ENCODE data around the gene SLC36A4.
"Not testable (repeated sequence)": the region's sequence is repeated elsewhere in the genome, so short reads cannot be mapped to it uniquely, and the experiment has no call there.

Gene SLC36A4

DNA sequence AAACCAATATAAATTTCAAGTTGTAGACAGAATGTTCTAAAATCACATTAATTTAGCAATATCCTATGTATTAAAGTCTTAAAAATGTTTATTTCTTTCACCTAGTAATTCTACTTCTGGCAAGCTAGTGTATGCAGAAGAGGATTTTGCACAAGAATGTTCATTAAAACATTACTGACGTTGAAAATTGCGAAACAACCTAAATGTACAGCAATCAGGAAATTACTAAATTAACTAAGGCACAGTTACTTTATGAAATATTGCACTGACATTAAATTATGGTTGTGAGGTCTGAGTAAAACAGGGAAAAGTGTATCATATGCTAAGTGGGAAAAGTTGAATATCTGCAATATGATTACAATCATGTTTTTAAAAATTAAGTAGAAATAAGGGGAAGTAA lies 4.1 kb downstream of the SLC36A4 start:
- DNase-seq, result no peak

DNA sequence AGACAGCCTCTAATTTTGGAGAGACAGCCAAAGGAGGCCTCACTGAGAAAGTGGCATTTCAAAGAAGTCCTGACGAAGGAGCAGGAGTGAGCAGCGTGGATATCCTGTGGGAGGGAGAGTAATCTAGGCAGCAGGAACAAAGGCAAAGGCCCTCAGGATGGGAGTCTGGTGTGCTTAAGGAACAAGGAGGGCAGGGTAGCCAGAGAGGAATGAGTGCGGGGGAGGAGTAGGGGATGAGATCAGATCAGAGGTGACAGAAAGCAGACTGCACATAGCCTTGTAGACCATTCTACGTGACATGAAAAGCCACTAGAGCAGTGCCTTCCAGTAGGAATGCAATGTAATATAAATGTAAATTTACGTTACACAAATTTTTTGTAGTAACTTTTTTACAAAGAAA lies 5.6 kb downstream of the SLC36A4 start:
- DNase-seq, result no peak

DNA sequence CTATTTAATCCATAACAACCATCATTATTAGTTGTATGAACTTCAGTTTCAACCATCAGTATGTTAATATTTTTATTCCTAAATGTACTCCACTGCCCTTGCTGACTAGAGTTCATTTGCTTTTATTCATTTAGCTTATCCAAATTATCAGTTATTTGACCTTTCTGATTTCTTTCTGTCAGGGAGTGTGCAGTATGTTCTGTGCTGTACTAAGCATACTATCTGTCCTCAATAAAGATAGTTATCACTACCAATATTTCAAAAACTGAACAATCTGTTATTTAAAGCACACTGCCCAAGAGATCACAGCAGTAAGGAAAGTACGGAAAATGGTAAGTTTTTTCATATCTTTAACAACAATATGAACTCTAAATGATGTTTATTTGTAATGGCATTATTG lies 8.3 kb downstream of the SLC36A4 start:
- no peak for DNase-seq

DNA sequence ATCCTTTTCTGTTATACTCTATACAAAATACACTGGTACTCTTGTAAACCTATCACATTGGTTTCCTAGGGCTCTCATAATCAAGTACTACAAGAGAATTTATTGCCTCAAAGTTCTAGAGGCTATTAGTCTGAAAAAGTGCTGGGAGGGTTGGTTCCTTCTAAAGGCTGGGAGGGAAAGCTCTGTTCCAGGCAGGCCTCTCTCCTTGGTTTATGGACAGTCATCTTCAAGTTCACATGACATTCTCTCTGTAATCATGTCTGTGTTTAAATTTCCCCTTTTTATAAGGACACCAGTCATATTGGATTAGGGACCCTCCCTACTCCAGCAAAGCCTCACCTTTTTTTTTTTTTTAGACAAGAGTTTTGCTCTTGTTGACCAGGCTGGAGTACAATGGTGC lies 9.1 kb downstream of the SLC36A4 start:
- no peak for DNase-seq

DNA sequence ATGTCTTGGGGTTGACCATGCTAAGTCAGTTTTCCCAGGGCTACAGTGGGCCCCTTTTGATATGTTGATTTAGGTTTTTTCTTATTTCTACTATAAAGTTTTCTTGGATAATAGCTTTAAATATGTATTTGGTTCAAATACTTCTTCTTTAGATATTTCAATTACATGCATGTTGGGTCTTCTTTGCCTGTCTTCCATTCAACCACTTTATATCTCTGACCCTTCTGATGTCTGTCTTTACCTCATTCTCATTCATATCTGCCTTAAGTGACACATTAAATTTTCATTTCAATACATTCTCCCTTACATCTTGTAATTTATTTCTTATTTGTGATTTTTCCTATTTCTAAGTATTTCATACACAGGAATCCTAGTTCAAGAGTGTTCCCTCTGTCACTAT lies 10.5 kb downstream of the SLC36A4 start:
- no peak for DNase-seq

DNA sequence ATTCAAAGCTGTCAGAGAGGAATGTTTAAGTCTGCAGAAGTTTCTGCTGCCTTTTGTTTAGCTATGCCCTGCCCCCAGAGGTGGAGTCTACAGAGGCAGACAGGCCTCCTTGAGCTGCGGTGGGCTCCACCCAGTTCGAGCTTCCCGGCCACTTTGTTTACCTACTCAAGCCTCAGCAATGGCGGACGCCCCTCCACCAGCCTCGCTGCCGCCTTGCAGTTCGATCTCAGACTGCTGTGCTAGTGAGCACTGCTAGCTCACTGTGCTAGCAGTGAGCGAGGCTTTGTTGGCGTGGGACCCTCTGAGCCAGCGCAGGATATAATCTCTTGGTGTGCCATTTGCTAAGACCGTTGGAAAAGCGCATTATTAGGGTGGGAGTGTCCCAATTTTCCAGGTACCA lies 19.9 kb downstream of the SLC36A4 start:
- DNase-seq, result not testable (repeated sequence)

DNA sequence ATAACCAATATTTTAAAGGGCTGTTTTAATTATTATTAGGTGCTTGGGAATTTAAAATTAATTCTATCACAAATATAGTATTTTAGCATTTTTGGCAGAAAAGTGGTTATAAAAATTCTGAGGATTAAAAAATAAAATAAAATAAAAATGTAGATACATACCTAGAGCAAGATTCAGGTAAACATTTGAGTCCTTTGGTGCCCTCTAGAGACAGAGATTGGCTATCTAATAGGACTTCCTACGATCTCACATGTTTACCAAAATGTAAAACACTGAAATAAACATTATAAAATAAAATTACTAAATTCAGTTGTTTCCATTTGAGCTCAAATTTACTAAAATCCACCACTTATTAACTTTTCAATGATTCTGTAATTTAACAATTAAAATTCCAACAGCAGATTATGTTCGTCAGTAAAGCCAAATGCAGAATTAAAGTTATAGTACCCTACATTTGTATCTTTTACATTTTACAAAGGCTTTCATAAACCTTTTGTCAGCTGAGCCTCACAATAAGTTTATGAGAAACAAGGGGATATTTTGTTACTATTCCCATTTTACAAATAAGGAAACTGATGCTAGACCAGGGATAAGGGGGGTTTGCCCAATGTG lies 27.7 kb downstream of the SLC36A4 start:
- DNase-seq, result no peak

DNA sequence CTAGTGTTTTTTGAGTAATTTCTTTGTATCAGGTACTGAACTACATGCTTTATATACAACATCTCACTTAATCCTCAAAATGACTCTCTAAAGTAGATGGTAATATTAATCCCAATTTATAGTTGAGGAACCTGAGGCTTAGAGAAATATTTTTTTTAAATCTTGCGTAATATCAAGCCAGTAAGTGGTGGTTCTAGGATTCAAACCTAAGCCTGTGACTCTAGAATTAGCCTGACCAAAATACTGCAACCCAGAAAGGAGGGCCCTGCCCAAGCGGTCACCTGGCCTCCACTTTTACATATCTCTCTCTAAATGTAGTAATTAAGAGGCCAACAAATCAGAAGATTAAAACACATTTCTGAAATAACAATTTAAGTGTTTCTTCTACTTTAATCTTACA lies 28.6 kb downstream of the SLC36A4 start:
- no peak for DNase-seq

DNA sequence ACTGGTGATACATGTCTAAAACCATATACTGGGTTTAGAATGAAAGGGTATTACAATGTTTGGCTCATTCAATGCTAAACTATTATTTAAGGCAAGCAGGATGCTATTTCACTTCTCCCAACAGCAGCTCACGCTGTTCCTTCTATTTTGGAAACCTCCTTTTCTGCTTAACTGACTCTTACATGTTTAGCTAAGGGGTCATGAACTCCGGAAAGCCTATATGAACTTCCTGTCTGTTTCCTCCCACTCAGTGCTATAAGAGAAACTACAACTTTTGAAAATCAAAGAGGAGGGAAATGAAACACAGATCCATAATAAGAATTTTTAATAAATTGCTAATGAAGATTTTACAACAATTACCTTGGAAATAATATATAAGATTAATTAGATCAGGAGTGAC lies 30.9 kb downstream of the SLC36A4 start:
- no peak for DNase-seq

DNA sequence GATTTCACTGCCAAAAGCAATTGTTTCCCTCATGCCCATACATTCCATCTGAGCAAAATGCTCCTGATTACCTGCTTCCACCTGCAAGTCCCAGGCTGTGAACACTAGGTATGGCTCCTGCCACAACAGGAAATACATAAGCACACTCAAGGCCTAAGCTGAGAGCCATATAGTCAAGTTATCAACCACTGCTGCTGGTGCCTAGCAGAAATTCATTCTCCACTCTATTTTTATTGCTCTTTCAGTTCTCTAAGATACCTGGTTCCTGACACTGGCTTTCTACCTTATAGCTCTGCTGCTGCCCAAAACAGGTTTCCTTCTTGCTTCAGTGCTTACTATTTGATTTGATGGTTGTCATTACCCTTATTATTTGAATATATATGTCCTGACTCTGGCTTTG lies 31.6 kb downstream of the SLC36A4 start:
- DNase-seq, result no peak

DNA sequence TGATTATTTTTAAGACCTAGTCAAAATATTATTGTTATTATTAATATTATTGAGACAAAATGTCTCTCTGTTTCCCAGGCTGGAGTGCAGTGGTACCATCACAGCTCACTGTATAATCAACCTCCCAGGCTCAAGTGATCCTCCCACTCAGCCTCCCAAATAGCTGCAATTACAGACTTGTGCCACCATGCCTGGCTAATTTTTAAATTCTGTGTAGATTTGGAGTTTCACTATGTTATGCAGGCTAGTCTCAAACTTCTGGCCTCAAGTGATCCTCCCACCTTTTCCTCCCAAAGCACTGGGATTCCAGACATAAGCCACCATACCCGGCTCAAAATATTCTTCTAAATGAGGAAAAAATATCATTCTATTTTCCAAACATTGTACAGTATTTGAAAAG lies 37.0 kb downstream of the SLC36A4 start:
- DNase-seq, result no peak

DNA sequence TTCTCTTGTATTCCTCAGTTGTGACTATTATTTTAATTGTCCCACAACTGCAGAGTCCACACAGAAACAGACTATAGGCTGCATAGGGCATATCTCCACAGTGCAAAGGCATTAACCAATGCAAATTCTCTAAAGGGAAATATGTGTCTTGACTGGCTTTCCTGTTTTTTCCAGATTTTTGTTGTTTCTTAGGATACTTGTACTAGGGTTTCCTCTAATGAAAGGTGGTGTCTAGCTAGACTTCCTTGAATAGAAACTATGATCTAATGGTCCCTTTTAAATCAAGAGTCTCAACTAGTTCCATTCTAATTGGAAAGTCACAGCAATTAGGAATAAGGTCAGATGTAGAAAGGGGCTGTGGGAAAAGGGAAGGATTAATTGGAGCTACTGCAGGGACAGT lies 37.6 kb downstream of the SLC36A4 start:
- no peak for DNase-seq

DNA sequence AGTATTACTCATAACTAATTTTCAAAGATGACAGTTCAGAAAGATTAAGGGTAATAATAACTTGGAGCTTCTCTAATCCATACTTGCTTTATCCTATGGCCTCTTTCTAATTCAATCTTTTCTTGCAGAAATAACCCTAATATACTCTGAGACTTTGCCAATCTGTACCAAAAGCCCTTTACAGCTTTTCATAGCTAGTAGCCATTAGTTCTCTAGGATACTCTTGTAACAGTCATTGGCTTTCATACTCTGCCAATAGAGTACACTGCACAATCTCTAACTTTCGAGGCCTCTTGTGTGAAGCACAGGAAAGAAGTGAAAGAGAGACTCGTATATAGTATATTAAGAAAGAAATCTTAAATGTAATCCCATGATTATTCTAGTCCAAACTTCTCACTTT lies 38.1 kb downstream of the SLC36A4 start:
- DNase-seq, result no peak

DNA sequence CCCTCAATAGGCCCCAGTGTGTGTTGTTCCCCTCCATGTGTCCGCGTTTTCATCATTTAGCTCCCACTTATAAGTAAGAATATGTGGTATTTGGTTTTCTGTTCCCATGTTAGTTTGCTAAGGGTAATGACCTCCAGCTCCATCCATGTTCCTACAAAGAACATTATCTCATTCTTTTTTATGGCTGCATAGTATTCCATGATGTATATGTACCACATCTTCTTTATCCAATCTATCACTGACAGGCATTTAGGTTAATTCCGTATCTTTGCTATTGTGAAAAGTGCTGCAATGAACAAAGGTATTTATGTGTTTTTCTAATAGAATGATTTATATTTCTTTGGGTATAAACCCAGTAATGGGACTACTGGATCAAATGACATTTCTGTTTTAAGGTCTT lies 42.1 kb downstream of the SLC36A4 start:
- no peak for DNase-seq

DNA sequence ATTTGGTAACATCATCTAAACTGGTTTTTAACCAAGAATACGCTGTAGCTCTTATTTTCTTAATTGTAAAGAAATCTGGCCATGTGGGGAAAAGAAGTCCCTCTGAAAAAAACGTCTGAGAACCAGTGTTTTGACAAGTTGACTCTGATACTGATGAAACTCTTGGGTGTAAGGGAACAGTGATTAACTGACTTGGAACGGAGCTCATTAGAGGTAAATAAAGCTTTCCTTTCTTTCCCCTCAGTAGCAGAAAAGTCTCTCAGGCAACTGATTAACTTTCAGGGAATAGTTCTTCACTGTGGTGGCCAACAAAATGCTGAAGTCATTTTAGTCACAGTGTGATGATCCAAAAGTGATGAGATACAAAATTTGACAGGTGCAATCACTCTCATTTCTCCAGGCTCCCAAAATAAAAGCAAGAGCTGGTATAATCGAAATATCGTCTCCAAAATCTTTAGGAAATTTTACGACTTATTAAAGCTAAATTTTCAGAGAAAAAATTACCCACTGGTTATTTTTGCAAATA lies 52.3 kb downstream of the SLC36A4 start:
- DNase-seq, result no peak

DNA sequence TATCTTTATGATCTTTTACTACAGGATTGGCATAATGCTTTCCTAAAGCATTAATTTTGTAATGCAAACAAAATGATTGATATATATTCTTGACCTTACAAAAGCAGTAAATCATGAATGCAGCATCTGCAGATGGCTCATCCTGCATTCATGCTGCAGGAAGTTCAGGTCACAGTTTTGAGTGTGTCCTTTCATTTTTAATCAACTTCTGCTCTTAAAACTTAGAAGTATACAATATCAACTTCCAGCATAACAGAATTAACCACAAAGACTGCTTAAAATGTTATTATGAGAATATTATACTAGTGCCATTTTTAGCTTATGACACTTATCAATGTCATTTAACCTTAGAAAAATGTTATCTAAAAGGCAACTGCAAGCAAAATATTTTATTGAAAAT lies 54.0 kb downstream of the SLC36A4 start:
- no peak for DNase-seq

DNA sequence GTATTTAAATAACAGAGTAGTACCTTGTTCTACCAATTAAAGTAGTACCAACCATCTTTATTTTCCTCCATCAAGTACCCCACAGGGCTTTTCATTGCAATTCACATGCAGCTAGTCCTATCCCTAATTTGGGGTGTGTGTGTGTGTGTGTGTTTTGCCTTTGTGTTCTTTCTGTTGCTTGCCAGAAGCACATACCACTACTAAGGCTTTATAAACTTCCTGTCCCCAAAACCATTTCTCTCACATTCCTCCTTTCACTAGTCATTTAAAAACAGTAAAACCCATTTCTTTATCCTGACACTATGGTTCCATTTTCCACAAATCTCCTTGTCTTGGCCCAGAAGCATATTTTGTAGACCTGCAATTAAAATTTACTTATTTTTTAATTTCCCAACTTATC lies 54.6 kb downstream of the SLC36A4 start:
- DNase-seq, result no peak

DNA sequence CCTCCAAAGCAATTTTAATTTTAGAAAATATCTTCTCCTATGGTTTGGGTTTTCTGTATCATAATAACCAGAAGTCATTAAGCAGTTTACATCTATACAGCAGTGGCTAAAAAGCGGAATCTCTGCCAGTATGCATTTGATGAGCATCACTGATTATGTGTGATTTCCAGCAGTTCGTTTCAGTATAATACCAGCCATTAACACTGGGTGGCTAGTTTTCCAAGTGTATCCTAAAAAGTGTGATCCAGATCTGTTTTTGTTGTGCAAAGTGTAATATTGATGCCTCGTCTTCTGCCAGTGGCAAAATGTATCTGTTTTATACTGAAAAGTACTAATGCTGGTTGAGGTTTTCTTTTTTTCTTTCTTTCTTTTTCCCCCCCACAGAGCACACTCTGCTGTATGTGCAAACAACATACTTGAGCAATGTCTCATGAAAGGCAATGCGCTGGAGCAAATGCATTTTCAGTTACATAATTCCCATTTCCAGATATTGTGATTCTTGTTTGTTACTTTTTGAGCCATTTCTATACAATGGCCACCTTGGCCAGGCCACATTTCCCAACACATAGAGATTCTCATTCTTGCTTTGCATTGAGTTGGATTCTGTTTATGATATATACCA lies 64.2 kb downstream of the SLC36A4 start:
- no peak for DNase-seq

DNA sequence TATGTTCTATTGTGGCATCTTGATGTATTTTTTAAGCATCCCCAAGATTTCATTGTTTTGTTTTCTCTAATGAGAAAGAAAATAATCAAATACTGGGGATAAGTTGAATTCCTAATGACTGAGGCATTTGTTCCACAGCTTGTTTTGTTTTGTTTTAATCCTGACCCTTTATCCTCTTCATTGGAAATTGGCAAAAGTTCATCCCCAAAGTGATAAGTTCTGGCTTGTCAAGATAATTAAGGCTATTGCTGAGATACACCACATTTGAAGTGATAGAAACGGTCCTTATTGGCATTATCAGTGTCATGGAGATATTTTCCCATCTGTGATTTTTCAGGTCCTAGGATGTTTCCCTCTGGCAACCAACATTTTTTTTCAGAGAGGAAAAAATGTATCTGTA lies 65.0 kb downstream of the SLC36A4 start:
- no peak for DNase-seq

DNA sequence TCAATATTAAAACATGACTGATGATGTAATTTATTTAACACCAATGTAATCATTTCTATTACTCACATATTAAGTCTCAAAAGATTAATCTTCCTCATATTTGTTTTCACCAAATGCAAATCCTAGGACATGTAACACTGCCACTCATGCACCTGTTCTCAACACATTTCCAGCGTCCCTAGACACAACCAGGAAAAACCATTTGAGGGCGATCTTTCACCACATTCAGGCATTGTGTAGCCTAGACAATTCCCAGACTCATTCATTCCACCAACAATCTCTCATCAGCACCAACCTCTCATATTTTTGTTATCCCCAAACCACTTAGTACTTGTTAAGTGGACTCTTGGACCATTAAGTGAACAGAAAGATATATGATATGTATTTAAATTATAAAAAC lies 66.1 kb downstream of the SLC36A4 start:
- DNase-seq, result no peak

DNA sequence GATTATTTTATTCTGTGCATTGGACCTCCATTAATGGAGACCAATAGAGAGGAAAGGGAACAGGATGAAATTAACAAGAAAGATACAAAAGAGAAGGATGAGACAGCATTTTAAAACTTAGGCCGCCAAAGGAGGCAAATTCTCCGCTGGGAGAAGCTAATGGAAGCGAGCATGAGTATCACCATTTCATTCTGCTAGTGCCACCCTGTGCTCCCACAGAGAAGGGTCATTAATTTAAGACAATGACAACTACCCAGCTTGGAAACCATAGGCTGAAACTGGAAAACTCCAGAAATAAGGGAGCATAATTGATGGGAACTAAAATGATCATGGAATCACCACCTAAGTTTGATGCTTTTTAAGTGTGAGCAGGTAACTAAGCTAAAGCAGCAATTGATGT lies 69.2 kb downstream of the SLC36A4 start:
- no peak for DNase-seq

DNA sequence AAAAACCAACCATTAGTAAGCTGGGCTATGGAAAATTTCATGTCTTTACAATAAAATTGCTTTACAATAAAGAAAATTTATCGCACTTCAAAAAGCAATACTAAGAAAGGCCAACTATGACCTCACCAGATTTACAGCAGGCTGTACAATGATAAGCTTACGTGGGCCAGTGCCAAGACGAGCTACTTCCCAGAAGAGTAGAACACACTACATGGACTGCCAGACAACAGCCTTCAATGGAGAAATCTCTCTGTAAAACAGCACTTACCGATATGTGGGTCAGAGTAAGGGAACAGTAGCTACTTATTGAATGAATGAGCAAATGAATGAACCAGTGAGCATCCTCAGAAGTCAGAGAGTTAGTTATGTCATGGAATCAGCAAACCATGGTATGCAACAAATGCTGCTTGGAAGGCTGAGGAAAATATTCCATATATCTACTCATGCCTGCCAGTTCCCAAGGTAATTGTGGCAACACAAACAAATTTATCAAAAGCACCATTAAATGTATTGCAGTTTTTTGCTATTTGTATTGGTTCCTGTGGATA lies 74.4 kb downstream of the SLC36A4 start:
- no peak for DNase-seq

DNA sequence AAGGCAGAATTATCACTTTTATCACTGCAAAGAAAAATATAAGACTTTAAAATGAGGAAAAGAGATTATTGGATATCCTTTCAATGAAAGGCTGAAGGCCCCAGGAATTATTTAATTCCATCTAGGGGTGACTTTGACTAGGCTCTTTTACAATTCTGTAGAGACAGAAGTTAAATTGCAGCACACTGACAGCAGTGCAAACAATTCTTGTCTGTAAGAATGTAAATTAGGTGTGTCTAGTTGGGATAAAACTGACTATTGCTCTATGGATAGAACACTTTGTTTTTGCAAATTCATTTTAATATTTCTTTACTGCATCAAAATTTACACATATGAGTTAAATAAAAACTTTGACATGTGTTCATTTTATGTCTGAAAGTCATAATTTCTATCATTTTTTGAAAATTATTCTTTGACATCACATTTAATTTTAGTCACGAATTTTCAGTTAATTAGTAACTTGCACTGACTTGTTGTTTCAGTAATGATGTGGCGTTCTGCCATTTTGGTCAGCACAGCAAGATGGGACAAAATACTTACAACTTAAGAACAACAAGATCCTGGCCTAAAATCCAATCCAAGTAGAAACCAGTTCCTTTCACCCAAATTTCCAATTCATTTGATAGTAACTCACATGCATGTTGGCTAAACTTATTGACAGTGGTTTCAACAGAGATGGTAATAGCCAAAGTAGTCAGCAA lies 75.1 kb downstream of the SLC36A4 start:
- no peak for DNase-seq

DNA sequence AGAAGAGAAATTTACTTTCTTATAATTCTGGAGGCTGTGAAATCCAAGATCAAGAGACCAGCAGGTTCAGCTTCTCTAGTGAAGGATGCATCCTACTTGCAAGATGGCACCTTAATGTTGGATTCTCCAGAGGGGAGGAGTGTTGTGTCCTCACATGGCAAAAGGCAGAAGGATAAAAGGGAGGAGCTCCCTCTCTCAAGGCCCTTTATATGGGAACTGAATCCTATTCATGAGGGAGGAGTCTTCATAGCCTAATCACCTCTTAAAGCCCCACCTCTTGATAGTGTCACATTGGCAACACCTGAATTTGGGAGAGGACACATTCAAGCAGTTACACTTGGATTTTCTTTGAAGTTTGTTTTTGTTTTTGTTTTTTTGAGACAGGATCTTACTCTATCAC lies 79.5 kb downstream of the SLC36A4 start:
- DNase-seq, result no peak

All from stimulated activated CD4-positive, alpha-beta T cell treated with anti-CD3 and anti-CD28 coated beads, Interleukin-15, amount 100 ng/mL, for 24 hours (primary cell).